Naive thymus-derived CD4-positive, alpha-beta T cell (primary cell): ENCODE measurements around the gene CIAO2B. TPM values are rescaled to one million over a fixed set of nuclear protein-coding genes. Genes with fewer than 3 reads are reported as not detected.

Source experiments
- ATAC-seq: fragments of 150-1000 bp; cut with Tn5 transposase; 2 replicates; pipeline ENCODE4 v1.10.0; 2021; ENCODE audit warnings: mild to moderate bottlenecking, moderate library complexity
- CTCF ChIA-PET: fragments of 350-600 bp; sonication (Branson Sonifier 250); formaldehyde crosslinking; loops from one replicate; lab custom pipeline; 2021; ENCODE audit warnings: antibody characterized with exemption; lab: Charles Lee
- POLR2A ChIA-PET: fragments of 350-600 bp; sonication (Branson Sonifier 250); formaldehyde crosslinking; loops from one replicate; lab custom pipeline; 2021; ENCODE audit warnings: antibody characterized with exemption, inconsistent platforms; lab: Charles Lee
- DNase-seq, 9 donors: peaks; one replicate each; pipeline versions ENCODE4 v3.0.0 to v3.0.0-alpha.2; 2020 to 2022; ENCODE audit warnings: mixed read lengths in 1 of 9
- H3K27ac ChIP-seq: one replicate; pipeline ENCODE4 v1.7.0; 2013; ENCODE audit warnings: mild to moderate bottlenecking, low read depth, low read length, moderate library complexity
- H3K27me3 ChIP-seq, 2 donors: one replicate each; pipeline ENCODE4 v1.7.0; 2013; ENCODE audit warnings: low read length in 2 of 2, mild to moderate bottlenecking in 2 of 2, moderate library complexity in 2 of 2; ENCODE audit not compliant: control insufficient read depth in 2 of 2, insufficient read depth in 2 of 2
- H3K36me3 ChIP-seq, 3 experiments: 1 replicate in 2 of 3; 2 replicates in 1 of 3; pipeline ENCODE4 v1.7.0; 2013; ENCODE audit warnings: low read length in 3 of 3, mild to moderate bottlenecking in 3 of 3, moderate library complexity in 1 of 3; ENCODE audit not compliant: insufficient read depth in 3 of 3, control insufficient read depth in 2 of 3
- H3K4me1 ChIP-seq, 2 donors: one replicate each; pipeline ENCODE4 v1.7.0; 2013; ENCODE audit warnings: low read length in 2 of 2, mild to moderate bottlenecking in 2 of 2, moderate library complexity in 1 of 2; ENCODE audit not compliant: control insufficient read depth in 2 of 2, insufficient read depth in 2 of 2
- H3K4me3 ChIP-seq: 2 replicates; pipeline ENCODE4 v1.7.0; 2013; ENCODE audit warnings: mild to moderate bottlenecking, low read length
- H3K9me3 ChIP-seq, 3 experiments: 1 replicate in 2 of 3; 2 replicates in 1 of 3; pipeline ENCODE4 v1.7.0; 2013; ENCODE audit warnings: low read length in 3 of 3; ENCODE audit not compliant: control insufficient read depth in 2 of 3
- H3K27ac Mint-ChIP-seq, 9 donors: one replicate each; pipeline ENCODE4 v1.8.0; 2020 to 2022; ENCODE audit warnings: mixed read lengths in 9 of 9, mild to moderate bottlenecking in 8 of 9, moderate library complexity in 5 of 9, inconsistent platforms in 2 of 9
- H3K27me3 Mint-ChIP-seq, 5 donors: one replicate each; pipeline ENCODE4 v1.8.0; 2021 to 2022; ENCODE audit warnings: mixed read lengths in 5 of 5, mild to moderate bottlenecking in 1 of 5
- H3K36me3 Mint-ChIP-seq, 5 donors: one replicate each; pipeline ENCODE4 v1.8.0; 2020 to 2022; ENCODE audit warnings: mixed read lengths in 5 of 5, mild to moderate bottlenecking in 3 of 5, inconsistent platforms in 1 of 5
- H3K4me1 Mint-ChIP-seq, 7 donors: one replicate each; pipeline ENCODE4 v1.8.0; 2020 to 2022; ENCODE audit warnings: mixed read lengths in 7 of 7, mild to moderate bottlenecking in 3 of 7, inconsistent platforms in 1 of 7
- H3K4me3 Mint-ChIP-seq, 10 donors: one replicate each; pipeline ENCODE4 v1.8.0; 2020 to 2022; ENCODE audit warnings: mild to moderate bottlenecking in 10 of 10, mixed read lengths in 10 of 10, moderate library complexity in 6 of 10, inconsistent platforms in 2 of 10
- H3K9me3 Mint-ChIP-seq, 11 donors: one replicate each; pipeline ENCODE4 v1.8.0; 2020 to 2022; ENCODE audit warnings: mixed read lengths in 11 of 11, mild to moderate bottlenecking in 4 of 11, inconsistent platforms in 1 of 11, moderate library complexity in 1 of 11
- intact Hi-C, 2 donors: fragments of 100-400 bp; cut with micrococcal nuclease; formaldehyde crosslinking; loops; one replicate each; pipeline ENCODE4 v1.15.1; 2023
- polyA plus RNA-seq, 2 donors: library from polyadenylated mRNA; unstranded; fragments of 300-500 nt; fragmentation: Illumina TruSeq; gene quantifications; one replicate each; pipeline ENCODE4 v1.2.3, GENCODE V29; 2021
- total RNA-seq, 6 experiments: library from RNA in 5 of 6; stranded (reverse) in 5 of 6; gene quantifications; 1 replicate in 5 of 6; 2 replicates in 1 of 6; pipeline ENCODE4 v1.2.3 and lab custom pipeline; 2021 to 2026

Gene CIAO2B
- total and polyA plus RNA-seq, 7 experiments from 2014 or later, result 47.0 to 116 (median 61.6) TPM

GRCh38 chr16:66913711-66914110 is 20.5 kb downstream of the CIAO2B start:
- no peaks in the 10 kb centered on the region for H3K4me1 Mint-ChIP-seq
- Histone ChIP-seq H3K4me1 (no peaks in the 10 kb centered on the region), H3K4me3 (no peak overlapping the region), H3K27me3 (no peaks in the 10 kb centered on the region), H3K27ac (no peak overlapping the region), H3K9me3 (no peaks in the 10 kb centered on the region), H3K36me3 (no peaks in the 10 kb centered on the region)
- ChIA-PET POLR2A (no interaction called here), CTCF (no interaction called here)
- DNase-seq, result no peak
- H3K27me3 Mint-ChIP-seq, result peaks cover 0 to 3% (median 0%) of the 10 kb centered on the region in 5 donors
- ATAC-seq, result no peak
- intact Hi-C loops, result no loop called here
- peaks cover 0 to 1% (median 0%) of the 10 kb centered on the region in 11 donors for H3K9me3 Mint-ChIP-seq
- H3K4me3 Mint-ChIP-seq, result no peak overlapping the region
- H3K36me3 Mint-ChIP-seq, result no peaks in the 10 kb centered on the region
- H3K27ac Mint-ChIP-seq, result no peak overlapping the region

DNA sequence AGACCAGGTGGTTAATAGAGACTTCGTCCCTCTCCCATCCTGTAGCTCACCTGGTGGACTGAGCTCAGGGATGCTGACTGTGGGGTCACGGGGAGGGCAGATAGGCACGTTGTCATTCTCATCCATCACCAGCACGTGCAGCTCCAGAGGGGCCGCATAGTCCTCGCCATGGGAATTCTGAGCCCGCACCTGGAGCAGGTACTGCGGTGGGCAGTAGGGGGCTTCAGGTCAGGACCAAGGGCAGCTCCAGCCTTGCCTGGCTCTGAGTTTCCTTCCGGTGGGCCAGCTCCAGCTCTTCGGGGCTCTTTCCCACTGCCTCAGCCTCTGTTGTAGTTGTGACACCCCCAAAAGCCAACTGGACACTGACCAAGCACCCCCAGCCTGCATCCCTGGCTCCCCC is 21.1 kb downstream of the CIAO2B start:
- no peaks in the 10 kb centered on the region for H3K4me1 Mint-ChIP-seq
- no peaks in the 10 kb centered on the region for H3K27me3 ChIP-seq

DNA sequence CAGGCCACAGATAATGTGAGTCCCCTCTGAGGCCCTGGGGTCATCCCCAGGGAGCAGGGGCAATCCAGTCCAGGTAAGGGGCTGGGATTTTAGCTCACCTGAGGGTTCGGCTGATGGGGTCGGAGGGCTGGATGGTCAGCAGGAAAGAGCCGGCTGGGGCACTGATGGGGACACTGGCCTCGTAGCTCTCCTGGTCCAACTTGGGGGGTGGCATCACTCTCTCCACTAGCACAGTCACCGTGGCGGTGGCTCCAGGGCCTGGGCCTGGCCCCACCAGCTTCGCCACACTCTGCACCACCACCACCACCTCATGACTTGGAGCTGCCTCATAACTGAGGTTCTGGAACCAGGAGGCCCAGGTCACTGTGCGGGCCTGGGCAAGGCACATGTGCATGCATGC is 22.4 kb downstream of the CIAO2B start:
- Mint-ChIP-seq H3K27me3 (peaks cover 0 to 3% (median 0%) of the 10 kb centered on the region in 5 donors), H3K27ac (no peak overlapping the region), H3K4me3 (no peak overlapping the region), H3K9me3 (peaks cover 0 to 1% (median 0%) of the 10 kb centered on the region in 11 donors), H3K4me1 (peaks cover 0 to 3% (median 0%) of the 10 kb centered on the region in 7 donors), H3K36me3 (no peaks in the 10 kb centered on the region)
- intact Hi-C loops, result no loop called here
- no peak for DNase-seq
- ChIA-PET POLR2A (interaction anchor here (0.6 kb wide), 1 partner anchor 20 kb away, joined by 3 read pairs; no protein-coding TSS in a partner anchor), CTCF (interaction anchor here (0.6 kb wide), 1 partner anchor 167 kb away, joined by 3 read pairs; no protein-coding TSS in a partner anchor)
- H3K4me1 ChIP-seq, result no peaks in the 10 kb centered on the region
- H3K9me3 ChIP-seq, result no peaks in the 10 kb centered on the region
- no peaks in the 10 kb centered on the region for H3K27me3 ChIP-seq
- H3K4me3 ChIP-seq, result no peak overlapping the region
- ATAC-seq, result no peak
- no peaks in the 10 kb centered on the region for H3K36me3 ChIP-seq
- H3K27ac ChIP-seq, result no peak overlapping the region

More for the DNA sequence above, 21.1 kb downstream of the CIAO2B start:
- Histone ChIP-seq H3K9me3 (no peaks in the 10 kb centered on the region), H3K4me3 (no peak overlapping the region), H3K4me1 (no peaks in the 10 kb centered on the region), H3K36me3 (no peaks in the 10 kb centered on the region), H3K27ac (no peak overlapping the region)
- ChIA-PET POLR2A (no interaction called here), CTCF (interaction anchor here (0.7 kb wide), 1 partner anchor 83 kb away, joined by 3 read pairs; the partner anchor contains the start of gene NAE1)
- H3K4me3 Mint-ChIP-seq, result no peak overlapping the region
- H3K9me3 Mint-ChIP-seq, result peaks cover 0 to 1% (median 0%) of the 10 kb centered on the region in 11 donors
- H3K27ac Mint-ChIP-seq, result no peak overlapping the region
- no peaks in the 10 kb centered on the region for H3K36me3 Mint-ChIP-seq
- ATAC-seq (no peak), DNase-seq (no peak)
- intact Hi-C loops, result no loop called here
- peaks cover 0 to 3% (median 0%) of the 10 kb centered on the region in 5 donors for H3K27me3 Mint-ChIP-seq

- ChIA-PET CTCF (interaction anchor here (0.6 kb wide), 1 partner anchor 168 kb away, joined by 3 read pairs; no protein-coding TSS in a partner anchor), POLR2A (interaction anchor here (0.6 kb wide), 1 partner anchor 19 kb away, joined by 3 read pairs; no protein-coding TSS in a partner anchor)
- DNase-seq (no peak), ATAC-seq (no peak)
- no peak overlapping the region for H3K27ac Mint-ChIP-seq
- H3K4me3 Mint-ChIP-seq, result no peak overlapping the region
- H3K27me3 Mint-ChIP-seq, result no peaks in the 10 kb centered on the region
- Histone ChIP-seq H3K36me3 (no peaks in the 10 kb centered on the region), H3K27ac (no peak overlapping the region), H3K4me3 (no peak overlapping the region), H3K27me3 (no peaks in the 10 kb centered on the region), H3K9me3 (no peaks in the 10 kb centered on the region), H3K4me1 (peaks cover 0 to 2% of the 10 kb centered on the region in 2 donors)
- H3K36me3 Mint-ChIP-seq, result no peaks in the 10 kb centered on the region
- intact Hi-C loops, result no loop called here
- no peaks in the 10 kb centered on the region for H3K9me3 Mint-ChIP-seq
- H3K4me1 Mint-ChIP-seq, result peaks cover 4 to 6% (median 5%) of the 10 kb centered on the region in 7 donors
These were observed 23.1 kb downstream of the CIAO2B start for GRCh38 chr16:66911112-66911511.

DNA sequence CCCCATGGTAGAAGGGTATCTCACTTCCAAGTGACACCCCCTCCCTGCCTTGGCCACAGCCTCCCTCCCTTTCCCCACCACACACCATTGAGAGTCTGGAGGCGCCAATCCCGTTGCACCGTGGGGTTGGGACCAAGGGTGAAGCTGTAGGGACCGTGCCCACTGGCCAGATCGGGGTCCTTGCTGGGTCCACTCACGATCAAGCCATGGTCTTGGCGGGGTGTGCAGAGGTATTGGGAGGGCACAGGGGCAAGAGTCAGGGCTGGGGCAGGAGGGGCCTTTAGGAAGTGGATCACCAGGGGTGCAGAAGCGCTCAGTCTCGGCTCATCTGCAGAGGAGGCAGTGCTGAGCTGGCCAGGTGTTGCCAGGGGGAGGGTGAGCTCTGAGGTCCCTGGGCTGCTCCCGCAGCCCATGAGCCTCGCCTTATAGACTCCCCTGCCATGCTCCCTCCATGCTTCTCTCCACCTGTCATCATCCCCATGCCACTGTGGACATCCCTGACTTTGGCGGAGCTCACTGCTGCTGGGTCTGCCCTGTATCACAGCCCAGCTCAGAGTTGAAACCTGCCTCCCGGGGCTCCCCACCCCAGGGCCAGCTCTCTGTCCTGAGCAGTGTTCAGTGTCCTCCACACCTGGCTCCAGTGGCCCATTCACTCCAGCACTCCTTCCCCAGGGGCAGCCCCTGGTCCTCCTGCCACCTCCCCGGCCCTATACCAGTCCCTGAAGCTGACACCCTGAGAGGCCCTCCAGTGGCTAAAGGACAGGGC is 23.8 kb downstream of the CIAO2B start:
- Histone ChIP-seq H3K36me3 (no peaks in the 10 kb centered on the region), H3K27me3 (no peaks in the 10 kb centered on the region), H3K4me1 (peaks cover 0 to 9% of the 10 kb centered on the region in 2 donors), H3K4me3 (no peak overlapping the region), H3K9me3 (no peaks in the 10 kb centered on the region), H3K27ac (no peak overlapping the region)
- ChIA-PET POLR2A (no interaction called here), CTCF (no interaction called here)
- DNase-seq (no peak), ATAC-seq (no peak)
- Mint-ChIP-seq H3K27me3 (no peaks in the 10 kb centered on the region), H3K4me1 (peaks cover 8 to 13% (median 11%) of the 10 kb centered on the region in 7 donors), H3K27ac (peak overlapping the region in 1 of 9 donors; percentile 59), H3K9me3 (no peaks in the 10 kb centered on the region), H3K36me3 (no peaks in the 10 kb centered on the region), H3K4me3 (no peak overlapping the region)
- intact Hi-C loops, result no loop called here

- no peaks in the 10 kb centered on the region for H3K27me3 ChIP-seq
- H3K27me3 Mint-ChIP-seq, result no peaks in the 10 kb centered on the region
- no peaks in the 10 kb centered on the region for H3K36me3 ChIP-seq
- intact Hi-C loops, result no loop called here
- H3K4me3 ChIP-seq, result no peak overlapping the region
- H3K27ac Mint-ChIP-seq, result no peak overlapping the region
- peaks cover 0 to 12% of the 10 kb centered on the region in 2 donors for H3K4me1 ChIP-seq
- H3K9me3 Mint-ChIP-seq, result no peaks in the 10 kb centered on the region
- H3K4me3 Mint-ChIP-seq, result no peak overlapping the region
- no peak for ATAC-seq
- DNase-seq, result no peak
- no peak overlapping the region for H3K27ac ChIP-seq
- H3K4me1 Mint-ChIP-seq, result peaks cover 8 to 15% (median 11%) of the 10 kb centered on the region in 7 donors
- CTCF ChIA-PET, result no interaction called here
- no peaks in the 10 kb centered on the region for H3K9me3 ChIP-seq
- no peaks in the 10 kb centered on the region for H3K36me3 Mint-ChIP-seq
- POLR2A ChIA-PET, result no interaction called here
These were observed 25.2 kb downstream of the CIAO2B start for GRCh38 chr16:66908762-66909559.
